Large intestine (tissue), 12 donors: ENCODE results near the gene TIGD2. TPM values are rescaled to one million over a fixed set of nuclear protein-coding genes. Genes with fewer than 3 reads are reported as not detected.

Experiments
- DNase-seq, 2 donors: peaks; one replicate each; pipeline versions ENCODE4 v3.0.0 to v3.0.0-alpha.2; 2013
- H3K27ac ChIP-seq: one replicate; pipeline ENCODE4 v1.5.1; 2013; ENCODE audit warnings: low read length
- H3K27me3 ChIP-seq: 2 replicates; pipeline ENCODE4 v1.6.1; 2013; ENCODE audit warnings: low read length; ENCODE audit not compliant: control insufficient read depth, insufficient read depth
- H3K36me3 ChIP-seq: 2 replicates; pipeline ENCODE4 v1.6.1; 2013; ENCODE audit warnings: low read length; ENCODE audit not compliant: control insufficient read depth, insufficient read depth
- H3K4me1 ChIP-seq: one replicate; pipeline ENCODE4 v1.6.1; 2013; ENCODE audit warnings: low read length; ENCODE audit not compliant: control insufficient read depth, insufficient read depth
- H3K4me3 ChIP-seq: one replicate; pipeline ENCODE4 v1.5.1; 2013; ENCODE audit warnings: low read length
- H3K9me3 ChIP-seq: one replicate; pipeline ENCODE4 v1.6.1; 2013; ENCODE audit warnings: mild to moderate bottlenecking, low read depth, low read length, moderate library complexity; ENCODE audit not compliant: control insufficient read depth
- WGBS: methylation state at CpG from one replicate; pipeline ENCODE4 v1.1.5; 2013; ENCODE audit warnings: low lambda C conversion rate; ENCODE audit not compliant: insufficient coverage; 5-methylcytosine and 5-hydroxymethylcytosine counted together
- long read RNA-seq, 11 donors: transcript quantifications; one replicate each; lab custom pipeline, GENCODE V29; 2026
- polyA plus RNA-seq: library from polyadenylated mRNA; unstranded; fragments of 120-200 nt; gene quantifications from one replicate; pipeline ENCODE4 v1.2.1, GENCODE V29; 2013

The TIGD2 gene
- polyA plus RNA-seq, result 10.3 TPM
- long read RNA-seq, donor 1, transcript TIGD2-201 (1 exons, 2,083 nt), result major isoform, 6 of 9 reads
- long read RNA-seq, donor 1, partial matches to known transcripts, result 0 of 9 reads
- long read RNA-seq, donor 1, other reads (novel, unspliced or antisense), result 0 of 9 reads
- long read RNA-seq, donor 2, transcript TIGD2-201 (1 exons, 2,083 nt), result major isoform, 10 of 13 reads
- long read RNA-seq, donor 2, partial matches to known transcripts, result 0 of 13 reads
- long read RNA-seq, donor 2, other reads (novel, unspliced or antisense), result 0 of 13 reads
- long read RNA-seq, donor 3, transcript TIGD2-201 (1 exons, 2,083 nt), result major isoform, 5 of 7 reads
- long read RNA-seq, donor 3, partial matches to known transcripts, result 0 of 7 reads
- long read RNA-seq, donor 3, other reads (novel, unspliced or antisense), result 0 of 7 reads
- long read RNA-seq, donor 4, partial matches to known transcripts, result 0 of 3 reads
- long read RNA-seq, donor 4, other reads (novel, unspliced or antisense), result 0 of 3 reads
- long read RNA-seq, donor 5, transcript TIGD2-201 (1 exons, 2,083 nt), result major isoform, 5 of 7 reads
- long read RNA-seq, donor 5, partial matches to known transcripts, result 0 of 7 reads
- long read RNA-seq, donor 5, other reads (novel, unspliced or antisense), result 0 of 7 reads
- long read RNA-seq, donor 6, transcript TIGD2-201 (1 exons, 2,083 nt), result major isoform, 10 of 13 reads
- long read RNA-seq, donor 6, partial matches to known transcripts, result 0 of 13 reads
- long read RNA-seq, donor 6, other reads (novel, unspliced or antisense), result 0 of 13 reads
- long read RNA-seq, donor 7, transcript TIGD2-201 (1 exons, 2,083 nt), result major isoform, 5 of 8 reads
- long read RNA-seq, donor 7, partial matches to known transcripts, result 0 of 8 reads
- long read RNA-seq, donor 7, other reads (novel, unspliced or antisense), result 0 of 8 reads
- long read RNA-seq, donor 8, transcript TIGD2-202 (2 exons, 3,217 nt), result minor isoform, 5 of 19 reads
- long read RNA-seq, donor 8, transcript TIGD2-201 (1 exons, 2,083 nt), result major isoform, 14 of 19 reads
- long read RNA-seq, donor 8, partial matches to known transcripts, result 0 of 19 reads
- long read RNA-seq, donor 8, other reads (novel, unspliced or antisense), result 0 of 19 reads
- long read RNA-seq, donor 9, transcript TIGD2-202 (2 exons, 3,217 nt), result major isoform, 7 of 10 reads
- long read RNA-seq, donor 9, partial matches to known transcripts, result 0 of 10 reads
- long read RNA-seq, donor 9, other reads (novel, unspliced or antisense), result 0 of 10 reads
- long read RNA-seq, donor 10, transcript TIGD2-201 (1 exons, 2,083 nt), result major isoform, 9 of 9 reads
- long read RNA-seq, donor 10, partial matches to known transcripts, result 0 of 9 reads
- long read RNA-seq, donor 10, other reads (novel, unspliced or antisense), result 0 of 9 reads
- long read RNA-seq, donor 11, transcript TIGD2-201 (1 exons, 2,083 nt), result major isoform, 12 of 13 reads
- long read RNA-seq, donor 11, partial matches to known transcripts, result 0 of 13 reads
- long read RNA-seq, donor 11, other reads (novel, unspliced or antisense), result 0 of 13 reads

GRCh38 chr4:89110986-89111832 is at the start of gene TIGD2:
TSS of gene TIGD2 (plus strand) at chr4:89111533. CDS start at chr4:89112975, 1,442 bp downstream.
- Histone ChIP-seq H3K27ac (peak within 1 kb of the TSS; percentile 77), H3K4me1 (peaks cover 8% of the 10 kb centered on the region), H3K9me3 (peaks cover 4% of the 10 kb centered on the region), H3K27me3 (peaks cover 4% of the 10 kb centered on the region), H3K36me3 (no peaks in the 10 kb centered on the region), H3K4me3 (peak within 1 kb of the TSS; percentile 80)
- DNase-seq, result peak; percentile 82 to 90
- no CpG with 5 or more reads among the region's 101 CpGs for WGBS

DNA sequence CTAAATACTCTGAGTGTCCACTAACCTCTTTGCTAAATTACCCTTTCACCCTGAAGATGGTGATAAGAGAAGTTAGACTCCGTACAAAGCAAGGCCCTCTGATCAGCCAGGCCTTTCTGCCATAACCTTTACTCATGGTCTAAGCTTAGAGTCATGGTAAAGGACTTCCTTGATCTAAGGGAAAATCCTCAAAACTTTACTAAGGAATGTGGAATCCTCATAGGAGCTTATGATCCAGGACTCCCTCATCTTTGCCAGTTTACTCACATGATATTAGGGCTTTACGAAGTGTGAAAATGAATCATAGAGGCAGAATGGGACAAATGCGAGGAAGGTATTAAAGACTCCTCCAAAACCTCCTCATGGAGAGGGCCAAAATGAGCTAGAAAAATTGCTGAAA is 46.5 kb upstream of the TIGD2 start:
- no peak overlapping the region for H3K27ac ChIP-seq
- H3K9me3 ChIP-seq, result no peaks in the 10 kb centered on the region
- WGBS, result 90% methylated on average over 2 of the region's 3 CpGs
- no peaks in the 10 kb centered on the region for H3K36me3 ChIP-seq
- H3K27me3 ChIP-seq, result no peaks in the 10 kb centered on the region
- no peaks in the 10 kb centered on the region for H3K4me1 ChIP-seq
- no peak overlapping the region for H3K4me3 ChIP-seq
- no peak for DNase-seq

DNA sequence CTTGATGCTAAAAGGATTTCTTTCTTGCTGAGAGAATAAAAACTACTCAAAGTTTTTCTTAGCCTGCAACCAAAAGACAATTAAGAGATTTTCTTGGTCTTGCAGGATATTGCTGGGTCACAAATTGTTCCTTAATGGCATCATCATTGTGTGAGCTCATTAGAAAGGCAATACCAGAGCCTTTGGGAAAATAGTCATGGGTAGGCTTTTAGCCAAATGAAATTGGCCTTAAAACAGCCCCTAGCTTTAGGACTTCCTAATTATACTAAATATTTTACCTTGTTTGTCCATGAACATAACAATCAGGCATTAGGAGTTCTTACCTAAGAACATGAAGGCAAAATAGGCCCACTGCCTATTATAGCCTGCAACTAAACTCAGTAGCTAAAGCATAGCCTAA is 43.9 kb upstream of the TIGD2 start:
- Histone ChIP-seq H3K27ac (no peak overlapping the region), H3K4me1 (no peaks in the 10 kb centered on the region), H3K36me3 (no peaks in the 10 kb centered on the region), H3K27me3 (no peaks in the 10 kb centered on the region), H3K4me3 (no peak overlapping the region), H3K9me3 (no peaks in the 10 kb centered on the region)
- DNase-seq, result no peak

GRCh38 chr4:89069481-89069880 is 41.9 kb upstream of the TIGD2 start:
- 81% methylated on average over 2 of the region's 2 CpGs for WGBS
- DNase-seq, result no peak
- Histone ChIP-seq H3K27ac (no peak overlapping the region), H3K36me3 (no peaks in the 10 kb centered on the region), H3K4me3 (no peak overlapping the region), H3K27me3 (no peaks in the 10 kb centered on the region), H3K4me1 (no peaks in the 10 kb centered on the region), H3K9me3 (no peaks in the 10 kb centered on the region)

DNA sequence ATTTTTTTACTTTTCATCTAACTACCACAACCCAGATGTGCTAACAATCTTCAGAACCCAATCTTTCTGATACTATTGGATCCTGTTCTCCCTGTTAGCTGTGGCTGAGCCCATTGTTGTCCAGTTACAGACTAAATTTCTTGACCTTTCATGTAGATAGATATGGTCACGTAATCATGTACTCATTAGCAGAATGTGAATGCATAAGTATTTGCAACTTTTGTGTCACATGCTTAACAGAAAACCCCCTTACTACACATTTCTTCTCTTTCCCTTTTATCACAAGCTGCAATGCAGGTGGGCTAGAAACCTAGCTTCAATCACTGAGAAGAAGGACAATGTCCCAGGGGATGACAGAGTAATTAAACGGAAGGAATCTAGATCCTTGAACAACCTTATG is 41.3 kb upstream of the TIGD2 start:
- H3K4me3 ChIP-seq, result no peak overlapping the region
- no CpG with 5 or more reads among the region's 2 CpGs for WGBS
- H3K9me3 ChIP-seq, result no peaks in the 10 kb centered on the region
- no peaks in the 10 kb centered on the region for H3K36me3 ChIP-seq
- DNase-seq, result no peak
- no peaks in the 10 kb centered on the region for H3K4me1 ChIP-seq
- no peaks in the 10 kb centered on the region for H3K27me3 ChIP-seq
- H3K27ac ChIP-seq, result no peak overlapping the region

- WGBS, result no CpG with 5 or more reads among the region's 3 CpGs
- Histone ChIP-seq H3K4me1 (no peaks in the 10 kb centered on the region), H3K27me3 (no peaks in the 10 kb centered on the region), H3K9me3 (no peaks in the 10 kb centered on the region), H3K27ac (no peak overlapping the region), H3K36me3 (no peaks in the 10 kb centered on the region), H3K4me3 (no peak overlapping the region)
- no peak for DNase-seq
Observed at GRCh38 chr4:89071311-89071710, 40.0 kb upstream of the TIGD2 start.

GRCh38 chr4:89072921-89073320 is 38.4 kb upstream of the TIGD2 start:
- no peaks in the 10 kb centered on the region for H3K36me3 ChIP-seq
- H3K4me3 ChIP-seq, result no peak overlapping the region
- WGBS, result no CpG with 5 or more reads among the region's 1 CpG
- H3K27me3 ChIP-seq, result no peaks in the 10 kb centered on the region
- no peak overlapping the region for H3K27ac ChIP-seq
- DNase-seq, result no peak
- no peaks in the 10 kb centered on the region for H3K4me1 ChIP-seq
- H3K9me3 ChIP-seq, result peaks cover 2% of the 10 kb centered on the region

DNA sequence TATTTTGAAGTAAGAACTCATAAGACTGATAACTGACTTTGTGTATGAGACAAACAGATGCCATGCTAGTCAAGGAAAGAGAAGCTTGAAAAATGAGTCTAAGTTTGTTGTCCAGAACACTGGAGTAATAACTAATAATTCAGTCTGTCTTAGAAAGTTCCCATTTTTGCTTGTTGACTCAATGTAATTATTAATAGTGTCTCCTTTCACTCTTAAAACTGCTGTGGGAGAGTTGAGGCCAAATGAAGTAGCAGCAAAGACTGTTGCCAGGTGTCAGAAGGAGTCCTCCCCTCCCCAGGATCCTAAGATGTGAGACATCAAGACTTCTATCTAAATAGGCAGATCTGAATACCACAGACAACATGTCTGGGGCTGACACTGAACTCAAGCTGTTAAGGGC is 33.6 kb upstream of the TIGD2 start:
- Histone ChIP-seq H3K27ac (no peak overlapping the region), H3K9me3 (peaks cover 2% of the 10 kb centered on the region), H3K27me3 (no peaks in the 10 kb centered on the region), H3K4me1 (no peaks in the 10 kb centered on the region), H3K36me3 (no peaks in the 10 kb centered on the region), H3K4me3 (no peak overlapping the region)
- no peak for DNase-seq

DNA sequence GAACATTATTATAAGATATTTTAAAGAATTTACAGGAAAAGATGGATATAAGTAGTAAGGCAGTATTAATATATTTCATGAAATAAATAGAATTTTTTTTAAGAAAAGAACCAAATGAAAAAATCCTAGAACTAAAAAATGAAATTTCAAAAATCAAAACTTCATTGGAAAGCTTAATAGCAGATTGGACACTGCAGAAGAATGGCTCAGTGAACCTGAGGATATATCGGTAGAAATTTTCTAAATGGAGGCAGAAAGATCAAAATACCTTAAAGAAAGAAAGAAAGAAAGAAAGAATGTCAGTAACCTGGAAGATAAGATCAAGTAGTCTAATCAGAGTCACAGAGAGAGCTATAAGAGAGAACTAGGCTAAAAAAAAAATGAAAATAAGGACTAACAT is 33.0 kb upstream of the TIGD2 start:
- no peak overlapping the region for H3K4me3 ChIP-seq
- WGBS, result 100% methylated on average over 1 of the region's 1 CpG
- H3K27ac ChIP-seq, result no peak overlapping the region
- no peaks in the 10 kb centered on the region for H3K27me3 ChIP-seq
- H3K4me1 ChIP-seq, result no peaks in the 10 kb centered on the region
- H3K36me3 ChIP-seq, result no peaks in the 10 kb centered on the region
- no peak for DNase-seq
- H3K9me3 ChIP-seq, result peaks cover 2% of the 10 kb centered on the region
